Stimulated activated CD4-positive, alpha-beta T cell treated with anti-CD3 and anti-CD28 coated beads, Interleukin-4, amount 100 ng/mL, for 24 hours (primary cell): ENCODE measurements around the gene GOLIM4.
"Not testable (repeated sequence)": the region's sequence is repeated elsewhere in the genome, so short reads cannot be mapped to it uniquely, and the experiment has no call there.

Experiments used
- DNase-seq: peaks from one replicate; pipeline ENCODE4 v3.0.0-alpha.2; 2020

Gene GOLIM4

DNA sequence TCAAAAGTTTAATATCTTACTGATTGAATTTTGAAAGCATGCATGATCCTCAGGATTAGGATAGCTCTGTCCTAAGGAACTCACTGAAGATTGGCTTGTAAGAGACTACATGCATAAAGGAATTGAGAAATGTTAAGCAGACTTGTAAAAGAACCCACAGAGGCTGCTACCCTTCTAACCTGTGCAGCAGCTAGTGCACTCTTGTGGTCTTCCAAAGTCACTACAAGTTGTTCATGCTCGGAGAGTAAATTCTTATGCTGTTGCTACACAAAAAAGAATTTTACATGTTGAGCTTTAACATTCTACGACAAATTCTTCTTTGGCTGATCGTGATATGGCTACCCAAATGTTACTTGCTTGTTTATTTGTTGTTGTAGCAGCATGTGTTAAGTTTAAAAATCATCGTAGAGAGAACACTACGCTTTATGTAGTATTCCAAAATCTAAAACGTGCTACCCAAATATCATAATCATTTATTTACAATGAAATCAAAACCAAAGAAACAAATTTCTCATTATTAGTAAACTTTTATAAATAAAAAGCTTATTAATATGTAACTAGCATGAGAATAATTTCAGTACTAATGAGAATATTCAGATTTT, 55.0 kb downstream of the GOLIM4 start:
- no peak for DNase-seq

DNA sequence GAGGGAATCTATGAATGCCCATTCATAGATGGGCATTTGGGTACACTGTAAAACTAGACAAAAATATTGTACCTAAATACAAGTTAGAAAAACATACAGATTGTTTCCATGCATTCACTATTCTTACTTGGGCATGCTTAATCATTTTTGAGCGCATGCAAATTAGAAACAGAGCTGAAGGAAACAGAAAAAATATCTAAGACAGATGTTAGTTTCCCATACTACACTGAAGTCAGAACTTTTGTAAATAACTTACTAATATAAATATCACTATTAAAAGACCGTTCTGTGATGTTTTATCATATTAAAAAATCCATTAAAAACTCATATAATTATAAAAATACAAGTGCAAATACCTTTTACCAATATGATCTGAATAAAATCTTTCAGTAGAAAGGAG, 58.7 kb downstream of the GOLIM4 start:
- no peak for DNase-seq

DNA sequence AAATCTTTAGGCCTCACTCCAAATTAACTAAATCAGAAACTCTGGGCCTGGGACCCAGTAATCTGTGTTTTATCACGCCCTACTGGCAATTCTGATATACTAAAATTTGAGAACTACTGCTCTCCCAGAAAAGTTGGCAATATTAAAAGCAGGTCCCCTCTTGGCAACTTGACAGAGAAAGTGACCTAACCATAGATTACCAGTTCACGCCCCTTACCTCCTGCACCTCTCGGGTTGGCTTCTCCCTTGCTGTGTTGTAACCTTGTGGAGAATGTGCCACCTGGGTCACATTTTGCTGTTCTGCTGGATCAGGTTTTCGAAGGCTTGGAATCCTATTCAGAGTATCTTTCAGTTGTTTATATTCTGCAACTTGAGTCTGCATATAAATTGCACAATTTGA, 59.1 kb downstream of the GOLIM4 start:
- DNase-seq: no peak

DNA sequence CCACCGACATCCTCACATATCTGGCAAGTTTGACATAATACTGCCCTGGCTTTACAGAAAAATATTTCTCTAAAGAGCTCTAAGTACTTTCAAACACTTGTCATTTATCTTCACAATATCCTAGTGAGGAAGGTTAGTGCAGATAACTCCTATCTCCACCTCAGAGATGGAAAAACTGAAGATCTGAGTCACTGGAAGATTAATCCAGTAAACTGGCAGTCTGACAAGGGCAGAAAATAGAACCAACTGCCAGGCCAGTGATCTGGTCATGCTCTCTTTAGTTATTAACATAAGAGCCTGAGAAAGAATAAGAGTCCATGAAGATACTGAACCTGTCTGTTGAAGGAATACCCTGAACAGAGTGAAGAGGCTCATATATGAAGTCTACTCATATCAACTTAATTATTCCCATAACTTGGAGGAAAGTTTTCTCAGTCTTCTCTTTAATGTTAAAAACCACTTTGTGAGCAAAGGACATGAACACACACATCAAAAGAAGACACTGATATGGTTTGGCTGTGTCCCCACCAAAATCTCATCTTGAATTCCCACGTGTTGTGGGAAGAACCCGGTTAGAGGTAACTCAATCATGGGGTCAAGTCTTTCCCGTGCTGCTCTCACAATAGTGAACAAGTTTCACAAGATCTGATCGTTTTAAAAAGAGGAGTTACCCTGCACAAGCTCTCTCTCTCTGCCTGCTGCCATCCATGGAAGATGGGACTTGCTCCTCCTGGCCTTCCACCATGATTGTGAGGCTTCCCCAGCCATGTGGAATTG, 61.4 kb downstream of the GOLIM4 start:
- no peak for DNase-seq

DNA sequence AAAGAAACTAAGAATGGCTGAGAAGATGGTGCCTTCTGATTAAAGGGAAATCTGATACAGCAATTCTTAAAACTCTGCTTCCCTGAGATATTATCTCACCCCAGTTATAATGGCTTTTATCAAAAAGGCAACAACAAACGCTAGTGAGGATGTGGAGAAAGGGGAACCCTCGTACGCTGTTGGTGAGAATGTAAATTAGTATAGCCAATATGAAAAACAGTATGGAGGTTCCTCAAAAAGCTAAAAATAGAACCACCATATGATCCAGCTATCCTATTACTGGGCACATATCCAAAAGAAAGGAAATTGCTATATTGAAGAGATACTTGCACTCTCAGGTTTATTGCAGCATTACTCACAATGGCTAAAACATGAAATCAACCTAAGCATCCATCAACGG, 65.1 kb downstream of the GOLIM4 start:
- DNase-seq: no peak

DNA sequence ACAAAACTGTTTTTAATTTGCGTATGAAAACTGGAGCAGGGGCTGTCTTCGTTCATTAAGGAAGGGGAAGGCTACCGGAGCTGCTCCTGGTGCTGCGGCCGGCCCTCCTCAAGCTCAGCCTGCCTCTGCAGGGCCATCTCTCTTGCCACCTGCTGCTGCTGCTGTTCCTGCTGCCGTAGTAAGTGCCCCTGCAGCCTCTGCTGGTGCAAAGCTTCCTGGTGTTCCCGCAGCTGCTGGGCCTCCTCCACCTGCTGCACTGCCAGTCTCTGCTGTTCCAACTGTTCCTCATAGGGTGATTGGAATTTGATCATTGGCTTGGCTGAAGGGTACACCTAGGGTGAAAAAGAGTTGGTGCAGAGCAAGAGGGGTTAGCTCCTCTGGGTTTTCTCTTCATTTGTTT, 66.0 kb downstream of the GOLIM4 start:
- DNase-seq: no peak

DNA sequence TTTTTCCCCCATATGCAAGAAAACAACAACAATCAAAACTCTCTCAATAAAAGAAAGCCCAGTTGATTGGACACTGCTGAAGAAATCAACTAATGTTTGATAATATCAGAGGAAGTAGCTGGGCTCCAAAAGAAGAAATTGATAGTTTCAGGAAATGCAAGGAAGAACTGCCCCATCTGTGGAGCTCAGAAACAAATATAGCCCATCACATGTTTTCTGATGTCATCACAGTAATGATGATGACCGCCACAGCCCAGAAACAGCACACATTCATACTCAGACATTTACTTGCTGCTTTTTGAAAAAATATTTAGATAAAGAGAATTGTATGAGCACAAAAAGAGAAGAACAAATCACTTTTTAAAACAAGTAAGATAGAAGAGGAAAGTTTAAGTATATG, 67.6 kb downstream of the GOLIM4 start:
- no peak for DNase-seq

DNA sequence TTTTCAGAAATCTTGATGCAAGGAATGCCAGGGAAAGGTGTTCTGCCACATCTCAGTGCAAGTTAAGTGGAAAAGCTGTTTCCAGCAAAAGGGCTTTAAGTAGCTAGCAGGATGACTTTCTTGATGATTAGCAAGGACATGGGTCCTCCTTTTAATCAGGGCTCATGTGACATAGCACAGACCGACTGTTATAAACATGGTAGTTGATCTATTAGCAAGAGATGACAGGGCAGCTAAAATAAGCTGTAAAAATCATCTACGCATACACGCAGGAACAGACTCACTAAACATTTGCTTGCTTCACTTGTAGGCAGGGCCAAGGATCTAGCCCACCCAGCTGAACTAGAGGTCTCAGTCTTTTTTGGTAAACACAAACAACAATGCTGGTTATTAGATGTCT, 69.0 kb downstream of the GOLIM4 start:
- no peak for DNase-seq

DNA sequence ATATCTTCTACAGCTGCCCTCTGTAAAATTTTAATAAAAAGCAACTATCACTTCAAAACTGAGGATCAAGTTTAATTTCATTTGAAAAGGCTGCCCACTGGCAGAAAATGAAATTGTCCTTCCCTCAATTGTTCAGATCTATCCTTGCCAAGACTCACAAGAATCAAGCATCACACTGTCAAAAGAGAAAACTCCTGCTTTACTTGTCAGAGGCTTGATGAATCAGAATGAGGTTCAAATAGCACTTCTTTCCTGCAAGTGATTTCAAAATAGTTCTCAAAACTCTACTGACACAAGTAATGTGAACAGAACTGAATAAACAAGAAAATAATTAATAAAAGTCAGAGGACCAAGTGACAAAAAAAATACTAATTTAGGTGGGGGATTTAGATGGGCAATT, 70.6 kb downstream of the GOLIM4 start:
- no peak for DNase-seq

DNA sequence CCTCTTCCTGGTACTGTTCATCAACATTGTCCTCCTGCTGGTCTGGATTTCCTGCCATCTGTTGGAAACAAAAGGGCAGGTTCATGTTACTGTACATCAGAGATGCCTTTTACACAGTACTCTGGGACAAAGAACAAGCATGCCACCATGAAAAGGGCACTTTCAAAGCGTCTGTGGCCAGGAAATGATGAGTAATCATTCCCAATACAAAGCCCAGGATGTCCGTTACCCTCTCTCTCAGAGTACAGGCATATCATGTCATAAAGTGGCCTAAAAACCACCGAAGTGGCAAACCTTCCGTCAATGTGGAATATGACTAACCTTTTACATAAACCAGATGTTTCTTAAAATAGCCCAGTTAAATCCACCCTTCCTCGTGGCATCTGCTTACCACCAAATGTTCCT, 71.2 kb downstream of the GOLIM4 start:
- DNase-seq: no peak

DNA sequence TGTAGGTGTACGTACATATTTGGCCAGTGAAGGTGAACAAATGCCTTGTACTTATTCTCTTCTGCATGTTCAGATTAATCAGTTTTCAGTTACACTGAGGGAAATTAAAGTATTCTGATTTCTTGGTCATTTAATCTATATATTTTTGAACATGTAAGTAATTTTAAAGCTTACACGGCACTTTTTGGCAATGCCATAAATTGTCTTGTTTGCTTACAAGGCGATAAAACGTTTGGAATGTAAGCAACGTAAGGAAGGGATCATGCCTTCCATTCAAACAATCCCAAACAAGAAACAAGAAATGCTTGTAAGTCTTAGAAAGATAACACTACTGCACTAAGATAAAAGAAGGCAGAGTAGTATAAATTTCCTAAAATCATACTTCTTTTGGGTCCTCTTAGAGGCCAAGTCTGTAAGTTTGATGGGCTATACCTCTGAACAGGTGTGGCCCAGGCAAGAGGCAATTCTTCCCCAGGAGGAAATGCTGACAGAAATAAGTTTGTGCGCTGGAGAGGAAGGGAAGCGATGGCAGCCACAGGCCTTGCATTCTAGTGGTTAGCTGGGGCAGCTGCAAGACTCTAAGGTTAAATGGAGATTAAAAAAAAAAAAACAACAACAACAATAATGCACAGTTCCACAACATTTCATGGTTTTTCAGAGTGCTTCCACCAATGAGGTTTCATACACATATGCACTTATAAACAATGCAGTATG, 73.8 kb downstream of the GOLIM4 start:
- DNase-seq: no peak

DNA sequence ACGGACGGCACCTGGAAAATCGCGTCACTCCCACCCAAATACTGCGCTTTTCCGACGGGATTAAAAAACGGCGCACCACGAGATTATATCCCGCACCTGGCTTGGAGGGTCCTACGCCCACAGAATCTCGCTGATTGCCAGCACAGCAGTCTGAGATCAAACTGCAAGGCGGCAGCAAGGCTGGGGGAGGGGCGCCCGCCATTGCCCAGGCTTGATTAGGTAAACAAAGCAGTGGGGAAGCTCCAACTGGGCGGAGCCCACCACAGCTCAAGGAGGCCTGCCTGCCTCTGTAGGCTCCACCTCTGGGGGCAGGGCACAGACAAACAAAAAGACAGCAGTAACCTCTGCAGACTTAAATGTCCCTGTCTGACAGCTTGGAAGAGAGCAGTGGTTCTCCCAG, 84.4 kb downstream of the GOLIM4 start:
- DNase-seq: not testable (repeated sequence)

DNA sequence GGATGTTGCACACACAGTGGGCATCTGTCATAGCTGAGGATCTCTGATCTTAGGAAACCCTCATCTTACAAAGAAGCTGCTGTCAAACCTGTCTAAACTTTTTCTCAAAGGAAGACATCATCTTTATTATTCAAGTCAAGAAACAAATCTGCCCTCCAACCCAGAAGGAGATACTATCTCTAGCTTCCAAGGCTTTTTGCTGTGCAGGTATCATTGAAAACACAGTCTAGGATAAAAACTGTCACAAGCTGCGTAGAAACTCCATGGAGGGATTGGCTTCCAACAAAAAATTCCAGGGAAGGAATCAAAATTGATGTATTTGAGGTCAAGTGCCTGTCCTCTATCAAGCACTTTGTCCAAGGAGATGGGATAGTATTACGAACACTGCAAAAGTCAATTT, 89.1 kb downstream of the GOLIM4 start:
- DNase-seq: no peak

DNA sequence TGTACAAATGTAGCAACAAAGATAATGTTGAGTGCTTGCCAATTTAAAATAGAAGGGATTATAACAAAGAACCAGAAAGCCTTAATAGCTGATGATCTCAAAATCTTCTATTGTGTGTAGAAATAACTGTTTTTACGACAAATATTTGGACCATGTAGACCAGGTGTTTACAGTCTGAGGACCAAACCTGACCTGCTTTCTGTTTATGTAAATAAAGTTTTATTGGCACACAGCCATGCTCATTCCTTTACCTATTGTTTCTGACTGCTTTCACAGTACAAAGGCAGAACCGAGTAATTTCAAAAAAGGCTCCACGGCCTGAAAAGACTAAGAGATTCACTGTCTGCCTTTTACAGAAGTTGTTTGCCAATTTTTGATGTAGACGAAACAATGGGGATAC, 91.8 kb downstream of the GOLIM4 start:
- DNase-seq: no peak

DNA sequence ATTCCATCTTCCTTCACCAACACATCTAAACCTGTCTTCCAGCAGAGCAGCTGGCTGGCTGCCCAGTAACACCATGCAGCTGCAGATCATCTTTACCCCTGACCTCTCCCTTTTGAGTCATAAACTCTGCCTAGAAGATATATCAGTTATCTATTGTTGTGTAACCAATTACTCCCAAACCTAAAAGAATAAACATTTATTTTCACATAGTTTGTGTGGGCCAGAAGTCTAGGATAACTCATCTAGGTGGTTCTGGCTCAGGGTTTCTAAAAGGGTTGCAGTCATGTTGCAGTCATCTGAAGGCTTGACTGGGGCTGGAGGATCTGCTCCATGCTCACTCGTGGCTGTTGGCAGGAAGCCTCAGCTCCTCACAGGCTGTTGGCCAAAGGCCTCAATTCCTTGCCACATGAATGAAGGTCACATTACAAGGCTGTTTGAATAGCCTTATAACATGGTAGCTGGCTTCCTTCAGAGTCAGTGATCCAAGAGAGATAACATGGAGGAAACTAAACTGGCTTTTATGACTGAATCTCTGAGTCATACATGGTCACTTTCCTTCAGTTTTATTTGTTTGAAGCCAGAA, 92.8 kb downstream of the GOLIM4 start:
- DNase-seq: no peak

DNA sequence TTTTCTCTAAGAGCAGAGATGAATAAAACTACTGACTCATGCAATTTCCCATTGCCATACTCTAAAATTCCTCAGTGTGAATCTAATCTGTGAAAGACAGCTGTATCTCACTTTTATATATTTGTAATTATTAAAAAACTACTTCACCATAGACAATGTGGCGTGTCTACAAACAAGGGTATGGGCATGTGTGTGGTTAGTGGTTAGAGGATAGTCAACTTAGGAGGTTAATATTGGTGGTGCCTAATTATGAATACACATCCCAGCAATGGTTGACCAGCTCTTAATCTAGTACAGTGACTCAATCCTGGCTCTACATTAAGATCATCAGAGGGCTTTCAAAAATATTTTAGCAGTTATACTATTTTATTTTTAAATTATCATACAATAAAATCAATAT, 94.5 kb downstream of the GOLIM4 start:
- no peak for DNase-seq

DNA sequence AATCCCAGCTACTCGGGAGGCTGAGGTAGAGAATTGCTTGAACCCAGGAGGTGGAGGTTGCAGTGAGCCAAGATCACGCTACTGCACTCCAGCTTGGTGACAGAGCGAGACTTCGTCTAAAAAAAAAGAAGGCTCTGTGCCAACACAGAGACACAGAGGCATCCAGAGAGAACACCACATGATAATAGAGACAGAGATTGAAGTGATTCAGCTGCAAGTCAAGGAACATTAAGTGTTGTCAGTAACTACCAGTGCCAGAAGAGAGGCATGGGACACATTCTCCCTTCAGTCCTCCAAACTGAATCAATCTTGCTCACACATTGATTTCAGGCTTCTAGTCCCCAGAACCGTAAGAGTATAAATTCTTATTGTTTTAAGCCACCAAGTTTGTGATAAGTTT, 97.5 kb downstream of the GOLIM4 start:
- no peak for DNase-seq

DNA sequence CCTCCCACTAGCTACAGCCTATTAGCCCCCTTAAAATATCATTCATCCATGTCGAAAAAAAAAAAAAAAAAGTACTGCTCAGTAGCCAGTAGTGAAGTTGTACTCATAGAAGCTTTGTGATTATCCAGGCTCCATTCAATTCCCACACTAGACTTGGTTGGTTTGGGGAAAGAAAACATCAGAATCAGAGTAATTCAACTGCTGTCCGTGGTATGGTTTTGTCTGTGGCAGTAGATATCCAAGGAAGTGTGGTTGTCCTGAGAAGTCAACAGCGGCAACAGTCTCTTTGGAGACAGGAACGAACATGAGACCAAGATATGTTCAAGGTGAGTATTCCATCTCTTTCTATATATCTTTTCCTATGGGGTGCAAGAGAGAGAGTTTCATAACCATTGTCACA, 99.2 kb downstream of the GOLIM4 start:
- DNase-seq: no peak

DNA sequence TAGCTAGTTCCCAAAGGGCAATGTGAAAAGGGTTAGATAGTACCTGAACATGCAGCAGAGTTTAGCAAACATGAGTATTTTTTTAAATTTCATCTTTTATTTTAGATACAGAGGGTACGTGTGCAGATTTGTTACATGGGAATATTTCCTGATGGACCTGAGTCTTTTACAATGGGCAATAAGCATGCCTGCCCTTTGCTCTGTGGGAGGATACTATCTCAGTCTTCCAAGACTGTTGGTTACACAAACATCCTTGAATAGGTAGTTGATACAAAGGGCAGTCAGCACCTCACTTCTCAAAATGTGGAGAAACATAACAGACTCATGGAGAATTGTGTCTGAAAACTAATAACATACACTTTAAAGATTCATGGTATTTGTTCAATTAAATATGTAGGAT, 103.3 kb downstream of the GOLIM4 start:
- no peak for DNase-seq

DNA sequence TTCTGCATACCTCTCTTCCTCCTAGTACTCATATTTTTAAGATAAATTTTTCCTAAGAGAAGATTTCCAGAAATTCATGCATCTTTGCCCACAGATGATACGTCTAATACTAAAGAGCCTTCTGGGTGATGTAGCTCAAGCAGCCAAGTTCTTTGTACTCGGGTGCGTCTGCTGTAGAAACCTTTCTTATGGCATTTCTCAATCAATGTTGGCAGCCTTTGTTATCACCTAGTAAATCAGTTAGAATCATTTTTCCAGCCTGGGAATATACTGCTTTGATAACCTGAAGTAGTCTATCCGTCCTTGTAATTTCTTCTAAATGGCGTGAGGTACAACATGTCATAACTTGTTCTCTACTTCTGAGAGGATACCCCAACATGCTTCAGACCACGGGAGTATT, 104.5 kb downstream of the GOLIM4 start:
- DNase-seq: no peak

DNA sequence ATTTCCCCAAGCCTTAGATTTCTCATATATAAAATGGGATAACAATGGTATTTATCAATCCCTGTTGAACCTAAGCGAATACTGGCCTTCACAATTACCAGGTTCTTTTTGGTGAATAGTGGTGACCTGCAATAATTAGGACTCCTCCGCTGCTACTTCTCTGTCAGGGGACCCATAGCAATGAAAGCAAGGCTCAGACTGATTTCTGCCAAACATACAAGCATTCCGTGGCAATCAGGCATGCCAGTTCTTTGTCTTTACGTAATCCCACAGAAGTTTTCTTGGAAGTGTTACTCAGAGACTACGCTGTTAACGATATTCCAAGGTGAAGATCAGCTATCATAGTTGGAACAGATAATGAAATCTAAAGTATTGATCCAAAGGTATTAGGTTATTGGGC, 105.7 kb downstream of the GOLIM4 start:
- DNase-seq: no peak

DNA sequence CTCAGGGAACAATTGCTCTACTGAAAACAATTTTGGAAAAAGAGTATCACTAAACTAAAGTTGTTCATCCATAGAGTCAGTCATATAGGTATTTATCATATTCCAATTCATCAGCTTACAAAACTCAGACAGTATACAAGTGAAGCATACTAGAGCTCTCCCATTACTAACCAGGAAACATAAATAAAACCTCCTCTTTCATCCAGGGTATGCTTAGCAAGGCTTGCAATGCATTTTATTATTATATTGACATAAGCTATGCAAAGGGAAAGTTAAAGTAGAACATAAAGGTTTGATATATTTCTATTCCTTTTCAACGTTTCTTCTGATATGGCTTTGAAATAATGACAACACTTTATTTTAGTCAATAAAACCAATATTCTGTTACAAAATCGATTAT, 106.7 kb downstream of the GOLIM4 start:
- DNase-seq: no peak

DNA sequence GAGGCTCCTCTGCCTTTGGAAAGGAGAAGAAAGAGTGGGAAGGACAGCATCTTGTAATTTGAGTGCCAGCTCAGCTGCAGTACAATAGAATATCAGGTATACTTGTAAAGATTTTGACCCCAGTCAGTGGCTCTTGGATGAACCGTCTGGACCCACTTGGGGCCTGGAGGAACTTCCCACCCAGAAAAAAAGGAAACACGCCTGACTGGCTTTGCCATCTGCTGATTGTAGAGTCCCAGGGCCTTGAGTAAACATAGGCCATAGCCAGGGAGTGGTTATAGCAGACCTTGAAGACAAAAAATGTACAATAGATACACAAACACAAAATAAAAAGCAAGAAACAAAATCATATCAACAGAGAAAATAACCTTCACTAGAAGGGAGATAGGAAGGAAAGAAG, 112.1 kb downstream of the GOLIM4 start:
- no peak for DNase-seq

DNA sequence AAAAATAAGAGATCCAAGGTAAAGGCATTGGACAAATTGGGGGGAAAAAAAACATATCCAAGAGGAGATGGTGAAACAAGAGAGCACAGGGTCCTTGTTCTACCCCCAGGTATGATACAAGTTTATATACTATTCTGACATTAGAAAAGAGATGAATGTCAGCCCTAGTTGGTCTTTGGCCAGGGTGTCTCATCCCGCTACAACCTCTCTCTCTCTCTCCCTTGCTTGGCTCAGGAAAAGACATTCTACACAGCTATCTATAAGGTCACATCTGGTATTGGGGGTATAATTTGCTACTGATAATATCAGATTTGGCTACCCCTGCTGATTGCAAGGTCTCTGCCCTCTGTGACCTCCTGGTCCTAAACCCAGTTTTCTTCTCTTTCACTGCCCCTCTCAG, 117.2 kb downstream of the GOLIM4 start:
- DNase-seq: no peak
